HG03521 (cell line): ENCODE data around the gene MYO3B.

Experiments
- ATAC-seq: cut with Tn5 transposase; IDR thresholded peaks from one replicate; pipeline ENCODE4 v1.9.1; 2021; ENCODE audit warnings: mild to moderate bottlenecking, moderate library complexity; ENCODE audit not compliant: unreplicated experiment

Gene MYO3B

DNA sequence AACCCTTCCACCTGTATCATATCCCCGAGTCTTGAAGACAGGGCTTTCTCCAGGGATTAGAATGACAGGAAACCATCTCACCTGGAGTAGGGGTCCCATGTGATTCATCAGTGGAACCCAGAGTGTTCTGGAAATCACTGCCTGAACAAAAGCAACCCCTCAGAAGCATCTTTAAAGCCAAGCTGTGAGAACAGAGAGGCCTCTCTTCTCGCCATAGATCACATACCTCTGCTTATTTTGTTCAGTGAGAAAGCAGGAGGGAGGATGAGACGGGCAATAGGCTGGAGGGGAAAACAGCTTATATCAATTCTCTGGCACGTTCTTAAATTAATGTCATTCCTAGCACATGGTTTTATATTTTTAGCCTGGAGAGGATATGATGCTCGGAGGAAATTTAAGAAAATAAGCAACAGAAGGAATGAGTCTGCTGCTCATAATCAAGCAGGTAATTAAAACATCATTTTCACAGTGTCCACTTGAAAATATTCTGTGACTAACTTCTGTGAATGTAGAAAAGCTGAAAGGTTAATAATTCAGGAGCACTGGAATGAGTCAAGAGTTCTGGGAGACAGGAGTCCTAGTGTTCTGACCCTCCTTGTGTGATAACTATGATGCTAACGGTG lies 323.6 kb downstream of the MYO3B start:
- no peak for ATAC-seq

DNA sequence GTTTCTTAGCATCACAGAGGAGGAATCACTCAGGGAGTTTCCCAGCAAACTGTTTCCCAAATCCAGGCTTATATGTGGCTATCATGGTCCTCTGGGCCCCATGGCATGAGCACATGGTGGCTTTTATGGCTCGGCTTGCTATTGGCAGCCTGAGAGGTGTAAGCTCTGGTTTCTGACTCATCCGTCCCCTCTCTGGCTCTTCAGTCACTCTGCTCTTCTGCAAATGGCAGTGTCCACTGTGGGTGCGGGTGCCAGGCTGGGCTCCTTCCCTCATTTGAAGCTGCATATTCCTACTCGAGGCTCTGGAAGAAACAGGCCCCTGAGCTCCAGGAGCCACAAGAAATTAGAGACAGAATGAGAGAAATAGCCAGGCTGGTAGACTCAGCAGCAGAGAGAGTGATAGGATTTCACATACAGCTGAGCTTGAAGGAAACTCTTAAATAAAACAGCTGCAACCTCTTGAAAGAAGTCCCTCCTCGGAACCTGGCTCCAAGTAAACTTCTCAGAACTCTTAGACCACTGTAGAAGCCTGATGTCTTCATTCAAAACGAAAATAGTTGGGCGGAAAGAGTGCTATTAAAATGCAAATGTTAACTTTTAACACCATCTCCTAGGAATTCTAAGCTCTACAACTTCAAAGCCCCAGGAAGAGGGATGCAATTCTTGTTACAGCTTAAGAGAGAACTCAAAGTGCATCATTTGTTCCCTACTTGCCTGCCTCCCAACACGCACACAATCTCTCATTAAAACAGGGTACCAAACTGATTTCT lies 324.6 kb downstream of the MYO3B start:
- no peak for ATAC-seq

GRCh38 chr2:170503563-170503962 lies 325.6 kb downstream of the MYO3B start:
- ATAC-seq = no peak

DNA sequence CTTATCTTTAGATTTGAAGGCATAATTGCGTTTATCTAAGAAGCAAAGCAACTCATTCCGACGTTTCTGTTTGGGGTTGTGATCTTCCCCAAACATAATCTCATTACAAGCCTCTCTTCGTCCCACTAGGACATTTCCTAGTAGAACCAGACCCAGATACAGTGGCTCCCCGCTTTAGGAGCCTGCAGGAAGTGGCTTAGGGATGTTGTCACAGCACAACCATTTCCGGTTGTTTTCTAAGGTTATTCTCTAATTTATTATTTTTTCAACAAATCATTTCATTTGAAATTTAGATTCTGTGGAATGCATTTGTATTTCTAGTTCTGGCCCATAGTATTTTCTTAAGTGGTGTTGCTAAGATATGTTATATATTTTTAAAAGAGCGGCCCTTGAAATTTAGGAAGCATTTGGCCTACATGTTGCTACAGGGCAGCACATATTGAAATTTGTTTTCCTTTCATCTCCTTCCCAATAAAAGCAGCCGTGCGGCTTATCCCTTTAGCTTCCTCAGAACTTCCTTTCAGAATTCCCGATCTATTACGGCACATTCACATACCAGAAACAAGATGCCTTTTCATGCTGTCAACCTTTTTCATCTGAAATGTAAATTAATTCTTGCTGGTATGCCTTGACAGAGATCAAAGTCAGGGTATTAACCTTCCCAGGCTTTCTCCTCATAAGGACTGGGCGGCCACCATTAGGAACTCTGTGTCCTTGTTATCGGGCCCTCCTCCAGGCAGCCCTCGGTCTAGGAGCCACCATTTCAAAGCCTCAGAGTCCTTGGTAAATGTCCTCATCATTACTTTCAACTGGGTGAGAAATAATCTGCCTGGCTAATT lies 326.2 kb downstream of the MYO3B start:
- ATAC-seq = no peak

DNA sequence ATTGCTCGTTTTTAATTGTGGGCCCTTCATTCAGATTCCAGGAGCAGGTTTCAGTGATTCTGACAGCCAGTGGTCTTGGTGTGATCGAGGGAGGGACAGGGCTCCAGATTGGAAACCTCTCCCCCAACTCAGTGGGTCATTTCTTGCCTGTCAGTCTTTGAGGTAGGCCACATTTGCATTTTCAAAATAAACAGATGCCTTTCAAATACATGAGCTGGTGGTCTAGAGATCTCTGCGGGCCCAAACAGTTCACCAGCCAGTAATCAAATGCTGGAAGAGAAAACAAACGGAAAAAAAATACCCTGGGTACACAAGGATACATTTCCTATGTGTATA lies 326.8 kb downstream of the MYO3B start:
- no peak for ATAC-seq

- ATAC-seq = no peak
Observed at GRCh38 chr2:170505631-170506275, 327.8 kb downstream of the MYO3B start.

DNA sequence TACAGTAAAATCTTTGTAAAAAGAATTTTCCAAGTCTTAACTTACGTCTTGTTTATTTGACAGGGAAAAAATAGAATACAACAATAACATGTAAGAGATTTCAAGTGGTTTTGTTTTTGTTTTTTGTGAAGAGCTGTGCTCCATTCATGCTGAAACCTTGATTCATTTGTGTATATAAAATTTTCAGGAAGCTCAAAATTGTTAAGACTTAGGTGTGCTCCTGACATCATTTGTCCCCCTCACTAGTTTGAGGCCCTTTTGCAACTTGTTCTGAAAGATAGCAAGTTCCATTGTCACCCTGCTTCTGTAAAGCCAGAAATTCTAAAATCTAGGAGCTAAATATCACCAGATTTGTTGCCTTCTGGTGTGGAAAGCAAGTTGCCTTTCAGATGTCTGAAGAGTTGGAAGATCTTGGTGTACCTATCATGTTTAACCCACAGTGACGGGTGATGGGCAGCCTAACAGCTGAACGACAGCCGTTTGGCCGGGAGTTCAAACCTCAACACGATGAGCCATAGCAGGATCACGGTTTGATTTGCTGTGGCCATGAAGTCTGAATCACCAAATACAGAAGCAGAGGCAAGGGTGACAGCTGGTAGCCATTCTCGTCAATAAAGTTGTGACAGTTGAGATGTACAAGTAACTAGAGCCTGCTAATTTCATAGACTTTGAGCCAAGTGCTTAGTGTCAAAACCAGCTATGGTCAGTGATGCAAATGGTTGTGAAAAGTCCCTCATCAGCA lies 331.7 kb downstream of the MYO3B start:
- ATAC-seq = no peak

DNA sequence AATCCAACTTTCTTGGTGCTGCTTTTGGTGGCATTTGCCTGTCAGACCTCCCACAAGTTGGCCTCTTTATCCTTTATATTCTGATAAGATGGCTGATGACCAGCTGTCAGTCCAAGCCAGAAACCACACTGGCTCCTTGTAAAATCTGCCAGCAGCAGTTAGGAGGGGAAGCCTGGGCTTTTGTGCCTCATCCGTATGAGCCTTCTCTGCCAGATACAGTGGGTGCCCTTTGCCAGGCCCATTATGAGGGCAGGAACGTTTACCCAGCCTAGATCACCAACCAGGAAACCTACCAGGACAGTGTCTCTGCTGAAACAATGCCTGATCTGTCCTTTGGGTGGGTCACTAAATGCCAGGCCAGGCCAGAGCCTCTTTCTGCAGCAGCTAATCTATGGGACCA lies 334.3 kb downstream of the MYO3B start:
- no peak for ATAC-seq

- ATAC-seq = no peak
Observed at GRCh38 chr2:170514140-170514539, 336.2 kb downstream of the MYO3B start.

GRCh38 chr2:170517538-170517937 lies 339.6 kb downstream of the MYO3B start:
- ATAC-seq = no peak

- no peak for ATAC-seq
Observed at GRCh38 chr2:170518911-170519310, 341.0 kb downstream of the MYO3B start.

- no peak for ATAC-seq
Observed at GRCh38 chr2:170521299-170521698, 343.4 kb downstream of the MYO3B start.

GRCh38 chr2:170523506-170523905 lies 345.6 kb downstream of the MYO3B start:
- no peak for ATAC-seq

DNA sequence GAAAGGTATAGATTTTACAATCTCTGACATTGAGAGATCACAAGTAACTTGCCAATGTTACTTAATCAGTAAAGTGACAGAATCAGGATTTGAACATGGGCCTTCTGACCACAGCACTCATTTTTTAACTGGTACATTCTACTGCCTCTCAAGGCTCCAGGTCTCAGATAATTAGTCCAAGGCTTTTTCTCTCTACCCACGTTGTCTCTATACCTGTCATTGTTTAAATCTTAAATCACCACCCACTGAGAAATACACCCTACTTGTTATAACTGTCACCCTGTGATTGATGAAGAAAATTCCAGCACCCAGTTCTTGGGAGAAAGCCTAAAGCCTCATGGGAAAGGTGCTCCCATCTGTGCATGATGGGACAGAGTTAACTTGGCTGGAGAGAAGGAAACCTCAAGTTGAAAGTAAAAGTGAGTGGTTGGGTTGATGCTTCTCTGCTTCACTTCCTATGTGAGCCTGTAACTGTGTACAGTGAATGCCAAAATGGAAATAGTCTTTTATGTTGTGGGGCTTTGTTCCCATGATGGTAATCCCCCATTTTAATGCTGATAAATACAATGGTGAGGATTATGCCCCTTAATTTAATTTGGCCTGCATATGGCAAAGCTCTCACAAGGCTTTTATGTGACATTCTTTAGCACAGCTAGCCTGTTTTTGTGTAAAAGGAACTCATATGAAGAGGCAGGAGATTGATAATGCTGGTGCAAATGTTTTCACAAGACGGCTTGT lies 347.1 kb downstream of the MYO3B start:
- peak; percentile 45 for ATAC-seq

GRCh38 chr2:170525566-170525900 lies 347.6 kb downstream of the MYO3B start:
- no peak for ATAC-seq

GRCh38 chr2:170530284-170530745 lies 352.4 kb downstream of the MYO3B start:
- ATAC-seq = no peak

GRCh38 chr2:170530803-170531564 lies 353.0 kb downstream of the MYO3B start:
- ATAC-seq = no peak

- ATAC-seq = no peak
Observed at GRCh38 chr2:170531876-170532275, 353.9 kb downstream of the MYO3B start.

- no peak for ATAC-seq
Observed at GRCh38 chr2:170533156-170533555, 355.2 kb downstream of the MYO3B start.
